OCI-LY7 (cell line): ENCODE measurements around the gene ING2. TPM values are rescaled to one million over a fixed set of nuclear protein-coding genes. Genes with fewer than 3 reads are reported as not detected.
A peak's percentile ranks its signal among the peaks of the same experiment; 100 is the strongest.

Source experiments
- BruUV-seq: library from RNA; stranded (reverse); fragments of 400-500 nt; replicated peaks from 2 replicates; lab custom pipeline; 2021; lab: Mats Ljungman, UMichigan
- CTCF ChIA-PET: fragments of 300-600 bp; sonication (Branson Sonifier 250); formaldehyde crosslinking; loops from one replicate; lab custom pipeline; 2022; ENCODE audit warnings: antibody characterized with exemption; ENCODE audit not compliant: unreplicated experiment; lab: Charles Lee
- POLR2A ChIA-PET: fragments of 300-600 bp; sonication (Branson Sonifier 250); formaldehyde crosslinking; loops from one replicate; lab custom pipeline; 2022; ENCODE audit warnings: antibody characterized with exemption; lab: Charles Lee
- DNase-seq: peaks from one replicate; pipeline ENCODE4 v3.0.0-alpha.2; 2015; ENCODE audit warnings: low spot score
- H2AFZ ChIP-seq: fragments of 200-600 bp; sonication (generic), shearing (Covaris generic); 2 replicates; pipeline ENCODE4 v1.6.1; 2014; ENCODE audit warnings: mild to moderate bottlenecking, antibody characterized with exemption, low read length, moderate library complexity
- H3K27ac ChIP-seq: fragments of 200-600 bp; sonication (generic); 2 replicates; pipeline ENCODE4 v1.5.1; 2014; ENCODE audit warnings: mixed run types, low read depth, mild to moderate bottlenecking, moderate library complexity, low read length, inconsistent platforms; ENCODE audit not compliant: poor library complexity, severe bottlenecking
- H3K36me3 ChIP-seq: fragments of 200-600 bp; sonication (generic); 2 replicates; pipeline ENCODE4 v1.6.1; 2014; ENCODE audit warnings: mild to moderate bottlenecking, antibody characterized with exemption, low read length, moderate library complexity, mixed read lengths; ENCODE audit not compliant: insufficient read depth
- H3K4me1 ChIP-seq: fragments of 200-600 bp; sonication (generic); 2 replicates; pipeline ENCODE4 v1.5.1; 2014; ENCODE audit warnings: mild to moderate bottlenecking, low read length; ENCODE audit not compliant: insufficient read depth, poor library complexity, severe bottlenecking
- H3K4me2 ChIP-seq: fragments of 200-600 bp; sonication (generic); 2 replicates; pipeline ENCODE4 v1.6.1; 2014; ENCODE audit warnings: mild to moderate bottlenecking, low read length
- H3K4me3 ChIP-seq: fragments of 200-600 bp; sonication (generic); 2 replicates; pipeline ENCODE4 v1.5.1; 2014; ENCODE audit warnings: mild to moderate bottlenecking, low read depth, low read length; ENCODE audit not compliant: poor library complexity, severe bottlenecking
- H3K79me2 ChIP-seq: fragments of 200-600 bp; sonication (generic); 2 replicates; pipeline ENCODE4 v1.6.1; 2016; ENCODE audit warnings: low read depth, mild to moderate bottlenecking, low read length, moderate library complexity, mixed read lengths; ENCODE audit not compliant: insufficient read depth
- H3K9me2 ChIP-seq: fragments of 200-600 bp; sonication (generic); 2 replicates; pipeline ENCODE4 v1.6.1; 2016; ENCODE audit warnings: mild to moderate bottlenecking, low read length, mixed read lengths; ENCODE audit not compliant: insufficient read depth
- H3K9me3 ChIP-seq: fragments of 200-600 bp; sonication (generic); 2 replicates; pipeline ENCODE4 v1.6.1; 2014; ENCODE audit warnings: mild to moderate bottlenecking, mixed run types, low read length, mixed read lengths
- H4K20me1 ChIP-seq: fragments of 200-600 bp; sonication (generic); 2 replicates; pipeline ENCODE4 v1.6.1; 2014; ENCODE audit warnings: mild to moderate bottlenecking, antibody characterized with exemption, low read length, moderate library complexity, mixed read lengths; ENCODE audit not compliant: insufficient read depth
- CTCF ChIP-seq: fragments of 200-600 bp; sonication (generic); conservative IDR thresholded peaks from 2 replicates; pipeline ENCODE4 v1.5.1; 2014; ENCODE audit warnings: mild to moderate bottlenecking, antibody characterized with exemption, low read length, moderate library complexity, mixed read lengths
- EZH2phosphoT487 ChIP-seq: fragments of 200-600 bp; sonication (generic); IDR thresholded peaks from 2 replicates; pipeline ENCODE4 v1.6.1; 2018; ENCODE audit warnings: low read depth, borderline replicate concordance, mild to moderate bottlenecking, mixed run types, antibody characterized with exemption, low read length, moderate library complexity, mixed read lengths
- intact Hi-C: fragments of 100-400 bp; cut with micrococcal nuclease; formaldehyde crosslinking; loops from one replicate; pipeline ENCODE4 v1.10.0; 2022; ENCODE audit not compliant: unreplicated experiment
- total RNA-seq, 2 experiments: library from RNA; depleted of rRNA in 1 of 2; stranded (reverse); fragments of >200 nt in 1 of 2; shearing (Covaris generic) in 1 of 2; gene quantifications; 2 replicates each; pipeline ENCODE4 v1.2.3, GENCODE V29; 2014 to 2022

ING2 gene
- total RNA-seq, 2 experiments from 2014 or later = 23.3 to 26.0 TPM

DNA sequence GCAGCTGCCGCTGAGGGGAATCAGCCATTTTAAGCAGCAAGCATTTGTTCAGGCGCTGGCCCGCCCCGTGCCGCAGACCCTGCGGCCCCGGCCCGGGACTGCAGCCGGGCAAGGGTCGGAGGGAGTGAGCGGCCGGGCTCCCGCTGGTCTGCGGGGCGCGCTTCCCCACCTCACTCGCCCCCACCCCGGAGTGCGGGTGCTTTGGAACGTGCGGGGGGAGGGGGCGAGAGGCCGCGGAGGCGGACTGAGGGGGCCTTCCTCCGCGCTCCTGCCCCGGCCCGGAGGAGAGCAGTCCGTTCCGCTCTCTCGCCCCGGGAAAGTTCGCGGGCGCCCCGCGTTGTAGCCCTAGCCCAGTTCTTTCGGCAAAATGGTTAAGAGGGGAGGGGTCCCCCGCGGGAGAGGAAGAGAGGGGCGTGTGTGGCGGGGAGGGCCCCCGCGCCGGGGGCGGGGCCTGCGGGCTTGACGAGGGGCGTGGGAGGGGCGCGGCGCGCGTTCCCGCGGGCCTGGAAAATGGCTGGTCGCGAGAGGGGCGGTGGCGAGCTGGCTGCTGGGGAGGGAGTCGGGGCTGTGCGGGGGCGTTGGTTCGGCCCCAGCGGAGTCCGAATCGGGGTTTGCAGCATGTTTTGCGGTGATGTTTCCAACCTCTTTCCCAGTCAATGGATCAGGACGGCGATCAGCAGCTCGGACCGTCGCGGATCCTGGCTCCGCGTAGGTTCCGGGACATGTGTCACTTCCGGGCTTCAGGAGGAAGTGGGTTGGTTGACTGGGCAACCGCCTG, 942 bp downstream of the ING2 start:
- POLR2A ChIA-PET = interaction anchor here (0.6 to 1.9 kb wide), 4 partner anchors 11 to 62 kb away, joined by 3 to 8 read pairs (median 4); partner anchors contain the start of gene CDKN2AIP
- H2AFZ ChIP-seq = peak overlapping the region; percentile 89
- TF ChIP-seq CTCF (no peak), EZH2phosphoT487 (no peak)

DNA sequence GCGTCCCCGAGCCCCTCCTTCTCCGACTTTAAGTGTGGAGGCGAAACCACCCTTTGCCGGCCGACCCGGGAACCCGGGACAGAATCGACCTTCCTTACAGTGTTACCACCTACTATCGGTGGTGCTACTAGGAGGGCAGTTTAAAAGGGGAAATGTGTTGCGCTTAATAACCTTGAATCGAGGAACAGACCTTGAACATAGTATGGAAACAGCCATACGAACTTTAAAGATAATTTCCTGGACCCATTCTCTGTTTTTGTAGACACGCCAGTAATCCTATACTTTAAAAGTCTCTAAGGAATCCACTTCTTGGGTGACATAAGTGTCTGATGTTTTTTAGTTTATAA, 1.5 kb downstream of the ING2 start:
- Histone ChIP-seq H3K27ac (peak overlapping the region; percentile 89), H3K4me1 (peaks cover 23% of the 10 kb centered on the region), H3K4me2 (peak overlapping the region; percentile 95), H4K20me1 (peaks cover 13% of the 10 kb centered on the region), H3K9me3 (no peaks in the 10 kb centered on the region), H3K79me2 (peaks cover 66% of the 10 kb centered on the region), H3K4me3 (peak overlapping the region; percentile 100), H3K9me2 (no peaks in the 10 kb centered on the region), H2AFZ (peak overlapping the region; percentile 89; the same call in 1 of the 2 replicates), H3K36me3 (peaks cover 14% of the 10 kb centered on the region)
- POLR2A ChIA-PET = interaction anchor here (1.0 to 1.9 kb wide), 2 partner anchors 42 to 62 kb away, joined by 3 to 8 read pairs; partner anchors contain the start of gene CDKN2AIP
- no peak for TF ChIP-seq CTCF
- intact Hi-C loops = loop anchor here (10.0 kb wide), 1 partner anchor 968 kb away; the partner anchor contains the start of gene IRF2
- BruUV-seq = no TSS peak
- CTCF ChIA-PET = no interaction called here
- no peak for DNase-seq

More for the DNA sequence above, 942 bp downstream of the ING2 start:
- peak; percentile 86 for DNase-seq
- Histone ChIP-seq H3K4me2 (peak overlapping the region; percentile 95), H3K9me2 (no peaks in the 10 kb centered on the region), H4K20me1 (peaks cover 13% of the 10 kb centered on the region; the same call in 1 of the 2 replicates), H3K27ac (peak overlapping the region; percentile 89), H3K79me2 (peaks cover 63% of the 10 kb centered on the region), H3K9me3 (no peaks in the 10 kb centered on the region), H3K36me3 (peaks cover 9% of the 10 kb centered on the region), H3K4me1 (peaks cover 23% of the 10 kb centered on the region), H3K4me3 (peak overlapping the region; percentile 100)
- intact Hi-C loops = loop anchor here (2.0 to 10.0 kb wide), 3 partner anchors 589 to 969 kb away; partner anchors contain the start of genes DCTD and IRF2
- CTCF ChIA-PET = no interaction called here
- no TSS peak for BruUV-seq
